Measurements from ENCODE around the gene ABLIM2. TPM values are rescaled to one million over a fixed set of nuclear protein-coding genes. Genes with fewer than 3 reads are reported as not detected.

Gene ABLIM2
- total and polyA plus RNA-seq, 2 of the 8 experiments (the other 6 are each of a cell fraction or from before 2014, with no cell fraction given), result 2.8 to 3.0 TPM

- Histone ChIP-seq H3K27ac (ENCODE audit: low read depth, low read length) (no peak overlapping the region), H4K8ac (ENCODE audit: extremely low read depth, insufficient read depth, low read length) (no peak overlapping the region), H2BK120ac (replicated peaks; ENCODE audit: low read depth, low read length) (no peak overlapping the region), H2AK5ac (ENCODE audit: low read depth, low read length) (no peak overlapping the region), H2BK15ac (ENCODE audit: low read length) (no peak overlapping the region), H3K23ac (ENCODE audit: insufficient read length) (no peak overlapping the region), H3K4me1 (replicated peaks in 1 of 4; ENCODE audit: control insufficient read depth in 3 of 4, insufficient read depth in 4 of 4, low read length in 3 of 4) (no peaks in the 10 kb centered on the region), H3K9ac (replicated peaks in 1 of 4; ENCODE audit: extremely low read depth in 1 of 4, low read depth in 3 of 4, low read length in 3 of 4) (no peak overlapping the region), H2AFZ (ENCODE audit: low read length) (no peak overlapping the region), H4K20me1 (replicated peaks in 1 of 2; ENCODE audit: control insufficient read depth in 1 of 2, insufficient read depth in 2 of 2, low read length in 2 of 2) (peaks cover 0 to 4% of the 10 kb centered on the region in 2 experiments), H3K79me2 (ENCODE audit: control insufficient read depth in 1 of 2, insufficient read depth in 2 of 2, low read length in 2 of 2) (no peaks in the 10 kb centered on the region), H3K23me2 (ENCODE audit: low read depth, low read length) (0 out of 2 replicates have a peak, but pooled peaks cover 2% of the 10 kb centered on the region), H3K4me2 (ENCODE audit: insufficient read depth in 1 of 2, low read depth in 2 of 2, low read length in 2 of 2) (no peak overlapping the region), H3K18ac (ENCODE audit: extremely low read depth, low read length) (no peak overlapping the region), H3K36me3 (ENCODE audit: control insufficient read depth in 2 of 4, insufficient read depth in 4 of 4, low read length in 3 of 4) (no peaks in the 10 kb centered on the region), H3K56ac (replicated peaks; ENCODE audit: insufficient read length, low read depth, low read length) (no peak overlapping the region), H3K79me1 (ENCODE audit: low read depth, low read length) (no peaks in the 10 kb centered on the region), H3K4me3 (ENCODE audit: extremely low read depth in 1 of 4, insufficient read depth in 2 of 4, low read depth in 3 of 4, low read length in 4 of 4) (no peak overlapping the region), H3K14ac (ENCODE audit: insufficient read length) (no peak overlapping the region), H2BK20ac (ENCODE audit: low read length) (no peak overlapping the region), H3K27me3 (replicated peaks in 1 of 4; ENCODE audit: control insufficient read depth in 3 of 4, extremely low read depth in 1 of 4, insufficient read depth in 3 of 4, low read length in 3 of 4) (no peaks in the 10 kb centered on the region), H2BK12ac (ENCODE audit: low read depth, low read length) (no peak overlapping the region), H4K5ac (ENCODE audit: insufficient read length, low read depth, low read length) (no peak overlapping the region), H3K9me3 (ENCODE audit: insufficient read depth in 2 of 2, low read depth in 1 of 2, low read length in 1 of 2) (no peaks in the 10 kb centered on the region), H3K4ac (replicated peaks; ENCODE audit: insufficient read length, low read depth, low read length) (no peak overlapping the region), H2BK5ac (ENCODE audit: low read depth, low read length) (no peak overlapping the region), H4K91ac (replicated peaks; ENCODE audit: insufficient read length, low read length) (no peak overlapping the region)
- ChIA-PET CTCF (ENCODE audit: partially characterized antibody) (interaction anchor here (0.9 to 7.2 kb wide), 8 partner anchors 10 to 225 kb away, joined by 3 to 68 read pairs (median 14); partner anchors contain the start of gene ABLIM2), POLR2A (ENCODE audit: partially characterized antibody) (no interaction called here)
- no peak for DNase-seq (ENCODE audit: low read depth in 1 of 2, low spot score in 2 of 2)
- 88% methylated on average over 9 of the region's 11 CpGs; no CpG with 5 or more reads in 1 of the 2 experiments for WGBS, 2 experiments (ENCODE audit: extremely low coverage in 1 of 2, insufficient coverage in 1 of 2, insufficient read length in 1 of 2, insufficient replicate concordance in 2 of 2, low coverage in 1 of 2, low lambda C conversion rate in 2 of 2, missing lambda C conversion rate in 1 of 2)
- FAIRE-seq, result no peak
- TF ChIP-seq JUND (IDR thresholded peaks at IDR 0.05; ENCODE audit: low read length), result no peak
- TF ChIP-seq CTBP2 (IDR thresholded peaks at IDR 0.05; ENCODE audit: borderline replicate concordance, insufficient read depth, insufficient read length, low read length), result no peak
- TF ChIP-seq PHF8 (conservative IDR thresholded peaks at IDR 0.05; ENCODE audit: low read depth, low read length), result no peak
- no peak for TF ChIP-seq CBX8 (IDR thresholded peaks at IDR 0.05; ENCODE audit: borderline replicate concordance, low read depth, low read length)
- TF ChIP-seq SUZ12 (IDR thresholded peaks at IDR 0.05; ENCODE audit: low read length), result no peak
- no peak for TF ChIP-seq CHD2 (IDR thresholded peaks at IDR 0.05; ENCODE audit: low read length)
- TF ChIP-seq BRCA1 (IDR thresholded peaks at IDR 0.05; ENCODE audit: low read depth, low read length), result no peak
- no peak for TF ChIP-seq NRF1 (IDR thresholded peaks at IDR 0.05; ENCODE audit: low read depth, low read length)
- no peak for TF ChIP-seq SIN3A (conservative IDR thresholded peaks at IDR 0.05 in 1 of 2, IDR thresholded peaks at IDR 0.05 in 1 of 2; ENCODE audit: low read depth in 1 of 2, low read length in 2 of 2)
- TF ChIP-seq ATF3 (IDR thresholded peaks at IDR 0.05; ENCODE audit: insufficient read depth, low read depth, low read length), result no peak
- TF ChIP-seq RBBP5 (IDR thresholded peaks at IDR 0.05; ENCODE audit: borderline replicate concordance, low read depth, low read length), result no peak
- no peak for TF ChIP-seq POU5F1 (IDR thresholded peaks at IDR 0.05; ENCODE audit: low read depth, low read length)
- TF ChIP-seq ZNF274 (IDR thresholded peaks at IDR 0.05; ENCODE audit: borderline replicate concordance, extremely low read depth, low read length), result no peak
- TF ChIP-seq CHD1 (IDR thresholded peaks at IDR 0.05; ENCODE audit: low read depth, low read length), result no peak
Observed at GRCh38 chr4:8177956-8178355, 19.3 kb upstream of the ABLIM2 start.

Measured in H1 (cell line).